Frontal cortex (tissue), 4 donors: ENCODE results near the gene ZNF30. TPM values are rescaled to one million over a fixed set of nuclear protein-coding genes. Genes with fewer than 3 reads are reported as not detected.
"Not testable (repeated sequence)": the region's sequence is repeated elsewhere in the genome, so short reads cannot be mapped to it uniquely, and the experiment has no call there.

ENCODE experiments used
- DNase-seq, 2 donors: peaks; one replicate each; pipeline ENCODE4 v3.0.0; 2012; ENCODE audit warnings: low spot score in 2 of 2
- FAIRE-seq: peaks from 2 replicates; lab custom pipeline; 2012; peaks lifted over from hg19 to GRCh38; lab: Jason Lieb, UNC
- total RNA-seq: library from RNA; depleted of rRNA; stranded (reverse); fragments of >200 nt; gene quantifications from one replicate; pipeline ENCODE4 v1.2.3, GENCODE V29; 2014
- donor health status: control.
- donor health status: control.
- donor health status: control.

ZNF30 gene
- total RNA-seq: 8.2 TPM

DNA sequence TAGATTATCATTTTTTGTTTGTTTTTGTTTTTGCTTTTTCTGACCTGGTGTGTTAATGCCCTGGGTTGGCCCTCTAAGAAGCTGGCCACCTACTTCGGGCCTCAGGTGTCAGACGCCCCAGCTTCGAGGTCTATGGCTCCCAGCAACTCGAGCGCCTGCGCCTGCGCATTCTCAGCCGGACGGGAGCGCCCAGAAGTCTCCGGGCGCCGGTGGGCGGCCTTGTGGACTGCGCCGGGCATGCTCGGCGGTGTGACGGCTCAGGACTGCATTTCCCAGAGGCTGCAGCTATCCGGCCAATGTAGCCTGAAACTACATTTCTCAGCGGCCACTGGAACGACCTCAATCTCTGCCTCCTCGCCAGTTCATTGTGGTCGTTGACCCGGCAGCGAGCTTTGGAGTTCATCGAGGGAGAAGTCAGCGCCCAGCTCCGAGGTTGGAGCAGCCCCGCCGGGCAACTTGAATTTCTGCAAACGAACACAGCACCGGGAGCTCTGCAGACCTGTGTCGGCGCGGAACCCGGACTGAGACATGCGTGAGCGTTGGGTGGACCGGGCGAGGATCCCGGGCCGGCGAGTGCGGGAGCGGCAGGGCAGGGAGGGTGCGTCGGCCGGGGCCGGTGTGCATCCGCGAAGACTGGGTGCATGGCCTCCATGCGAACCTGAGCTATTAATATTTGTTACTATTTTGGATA is at the start of gene ZNF30:
ZNF30 (plus strand) TSS at position 219 of the 691 bp plus-strand sequence. CDS start 3,045 bp downstream, outside the sequence.
- DNase-seq: peak; percentile 86 to 89
- no peak for FAIRE-seq

DNA sequence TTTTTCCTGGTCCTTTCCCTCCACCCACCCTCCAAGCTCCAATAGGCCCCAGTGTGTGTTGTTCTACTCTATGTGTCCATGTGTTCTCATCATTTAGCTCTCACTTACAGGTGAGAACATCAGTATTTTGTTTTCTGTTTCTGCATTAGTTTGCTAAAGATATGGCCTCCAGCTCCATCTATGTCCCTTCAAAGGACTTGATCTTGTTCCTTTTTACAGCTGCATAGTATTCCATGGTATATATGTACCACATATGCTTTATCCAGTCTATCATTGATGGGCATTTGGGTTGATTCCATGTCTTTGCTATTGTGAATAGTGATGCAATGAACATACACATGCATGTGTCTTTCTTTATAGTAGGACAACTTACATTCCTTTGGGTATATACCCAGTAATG is 47.1 kb upstream of the ZNF30 start:
- DNase-seq (no peak), FAIRE-seq (no peak)

DNA sequence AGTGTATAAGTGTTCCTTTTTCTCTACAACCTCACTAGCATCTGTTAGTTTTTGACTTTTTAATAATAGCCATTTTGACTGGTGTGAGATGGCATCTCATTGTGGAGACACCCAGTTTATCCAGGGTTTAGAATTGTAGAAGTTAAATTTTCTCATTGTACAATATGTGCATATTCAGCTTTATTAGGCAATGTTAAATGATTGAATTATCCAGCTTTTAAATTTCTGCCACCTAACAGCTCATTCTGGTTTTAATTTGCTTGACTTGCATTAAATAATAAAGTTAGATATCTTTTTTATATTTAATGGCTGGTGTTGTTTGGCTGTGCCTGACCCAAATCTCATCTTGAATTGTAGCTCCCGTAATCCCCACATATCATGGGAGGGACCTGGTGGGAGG is 46.7 kb upstream of the ZNF30 start:
- DNase-seq (no peak), FAIRE-seq (no peak)

DNA sequence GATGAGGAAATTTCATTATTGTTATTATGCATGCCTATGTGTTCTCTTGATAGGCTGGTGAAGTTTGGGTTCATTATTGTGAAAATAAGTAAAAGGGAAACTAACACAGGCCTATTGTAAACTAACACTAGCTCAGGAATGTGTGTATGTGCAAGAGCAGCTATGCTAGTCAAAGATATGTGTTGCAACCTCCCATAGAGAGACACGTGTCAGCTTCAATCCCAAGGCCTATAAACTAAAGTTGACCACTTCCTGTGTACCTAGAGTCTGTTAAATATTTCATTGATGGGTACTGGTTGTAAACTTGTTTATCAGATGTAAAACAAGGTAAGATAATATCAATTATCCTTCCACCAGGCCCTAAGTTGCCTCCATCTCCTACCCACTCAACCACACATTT is 44.7 kb upstream of the ZNF30 start:
- FAIRE-seq (no peak), DNase-seq (no peak)

DNA sequence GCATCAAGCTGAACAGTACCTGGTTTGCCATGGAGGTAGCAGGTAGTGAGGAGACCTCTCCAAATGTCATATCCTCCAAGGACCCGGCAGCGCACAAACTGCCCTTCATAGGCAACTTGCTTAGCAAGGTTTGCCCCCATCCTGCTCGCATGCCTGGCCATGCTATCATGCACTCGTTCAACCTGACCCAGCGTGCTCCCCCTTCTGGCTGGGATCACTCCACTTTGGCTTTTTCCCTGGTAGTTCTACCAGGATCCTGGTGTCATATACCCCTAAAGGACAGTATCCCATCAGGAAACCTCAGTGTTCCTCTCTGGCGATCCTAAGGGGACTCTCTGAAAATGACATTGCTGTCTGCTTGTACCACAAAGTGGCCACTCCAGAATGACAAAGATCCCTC is 38.6 kb upstream of the ZNF30 start:
- DNase-seq (no peak), FAIRE-seq (no peak)

DNA sequence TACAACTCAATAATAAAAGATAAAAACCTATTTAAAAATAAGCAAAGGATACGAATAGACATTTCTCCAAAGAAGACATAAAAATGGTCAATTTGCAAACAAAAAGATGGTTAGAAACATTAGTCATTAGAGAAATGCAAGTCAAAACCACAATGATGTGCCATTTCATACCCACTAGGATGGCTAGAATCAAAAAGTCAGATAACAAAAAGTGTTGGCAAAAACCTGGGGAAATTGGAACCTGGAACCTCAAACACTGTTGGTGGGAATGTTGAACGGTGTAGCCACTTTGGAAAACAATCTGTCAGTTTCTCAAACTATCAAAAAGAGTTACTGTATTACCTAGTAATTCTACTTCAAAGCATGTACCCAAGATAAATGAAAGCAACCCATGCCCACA is 26.5 kb upstream of the ZNF30 start:
- DNase-seq: no peak
- FAIRE-seq: no peak

DNA sequence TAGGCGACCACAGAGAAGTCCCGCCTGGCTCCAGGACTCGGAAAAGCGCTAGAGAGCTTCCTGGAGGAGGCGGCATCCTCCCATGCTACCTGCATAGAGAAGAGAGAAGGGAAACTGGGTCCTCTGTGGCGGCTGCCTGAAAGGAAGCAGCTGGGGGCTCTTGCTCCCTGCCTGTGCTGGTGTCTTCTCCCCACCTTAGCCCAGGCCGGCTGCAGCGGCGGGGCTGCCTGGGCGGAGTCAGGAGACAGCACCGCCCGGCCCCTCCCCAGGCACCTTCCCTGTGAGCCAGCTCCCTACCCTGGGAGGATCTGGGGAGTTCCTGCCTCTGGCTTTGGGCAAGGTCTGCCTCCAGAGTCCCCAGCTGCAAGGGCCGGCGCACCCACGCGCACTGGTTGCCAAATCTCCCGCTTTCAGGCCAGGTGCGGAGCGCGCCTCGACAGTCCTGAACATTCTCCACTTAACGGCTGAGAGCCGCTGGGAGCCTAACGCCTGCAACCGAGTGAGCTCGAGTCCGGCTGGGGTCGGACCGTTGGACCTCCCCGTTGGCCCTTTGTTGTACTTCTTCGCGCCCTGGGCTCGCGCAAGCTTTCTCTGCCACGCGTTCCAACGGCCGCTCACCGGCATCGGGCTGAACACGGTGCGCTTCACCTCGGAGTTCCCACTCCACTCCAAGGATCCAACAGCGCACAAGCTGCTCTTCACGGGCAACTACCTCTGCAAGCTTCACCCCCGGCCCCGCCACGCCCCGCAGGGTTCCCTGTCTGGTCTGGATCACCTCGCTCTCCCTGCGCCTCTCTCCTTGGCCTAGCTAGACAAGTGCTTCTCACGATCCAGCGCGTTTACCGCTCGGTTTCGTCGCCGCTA is 21.8 kb upstream of the ZNF30 start:
- FAIRE-seq: no peak
- no peak for DNase-seq

DNA sequence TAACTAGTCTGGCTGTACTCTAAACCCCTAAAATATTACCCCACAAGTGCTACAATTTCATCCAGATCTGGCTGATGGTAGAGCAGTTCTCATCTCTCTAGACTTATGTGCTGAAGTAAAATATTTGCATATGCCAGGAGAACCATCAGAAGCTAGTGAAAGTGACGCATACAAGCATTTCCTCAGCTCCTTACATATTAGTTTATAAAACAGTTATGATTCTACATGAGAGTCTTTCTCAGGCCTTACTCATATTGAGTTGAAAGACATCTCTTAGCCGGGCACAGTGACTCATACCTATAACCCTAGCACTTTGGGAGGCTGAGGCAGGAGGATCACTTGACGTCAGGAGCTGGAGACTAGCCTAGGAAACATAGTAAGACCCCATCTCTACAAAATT is 15.9 kb upstream of the ZNF30 start:
- DNase-seq (no peak), FAIRE-seq (no peak)

DNA sequence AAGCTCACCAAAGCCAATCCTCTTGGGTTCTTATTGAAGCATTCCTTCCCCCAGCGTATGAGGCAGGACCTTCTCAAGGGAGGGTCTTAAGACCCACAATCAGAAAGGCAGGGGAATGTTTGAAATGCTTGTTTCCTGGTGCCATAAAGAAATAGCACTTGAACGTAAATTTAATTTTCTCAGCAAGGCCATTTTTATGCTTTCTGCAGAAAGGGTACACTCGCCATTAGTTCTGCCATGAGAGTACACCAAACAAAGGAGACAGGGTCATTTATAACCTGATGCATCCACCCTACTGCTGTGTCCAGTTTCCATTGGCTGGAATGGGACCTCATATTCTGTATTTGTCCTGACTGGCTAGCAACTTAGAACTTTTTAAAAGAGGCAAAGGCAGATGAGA is 9.6 kb upstream of the ZNF30 start:
- FAIRE-seq, DNase-seq: not testable (repeated sequence)

DNA sequence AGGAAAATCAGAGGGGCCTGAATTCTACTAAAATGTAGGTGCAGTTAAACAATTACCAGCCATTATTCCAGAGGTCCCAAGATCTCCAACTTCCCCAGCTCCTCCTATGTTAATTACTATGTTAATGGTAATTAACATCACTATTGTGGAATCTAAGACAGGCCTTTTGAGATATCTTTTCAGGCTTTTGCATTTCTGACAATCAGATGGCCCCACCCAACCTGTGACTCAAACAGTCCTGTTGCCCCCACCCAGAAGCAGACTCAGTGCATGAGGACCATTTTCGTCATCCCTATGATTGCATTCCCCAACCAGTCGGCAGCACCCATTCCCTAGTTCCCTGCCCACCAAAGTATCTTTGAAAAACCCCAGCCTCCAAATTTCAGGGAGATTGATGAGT is 8.5 kb upstream of the ZNF30 start:
- FAIRE-seq (no peak), DNase-seq (no peak)

DNA sequence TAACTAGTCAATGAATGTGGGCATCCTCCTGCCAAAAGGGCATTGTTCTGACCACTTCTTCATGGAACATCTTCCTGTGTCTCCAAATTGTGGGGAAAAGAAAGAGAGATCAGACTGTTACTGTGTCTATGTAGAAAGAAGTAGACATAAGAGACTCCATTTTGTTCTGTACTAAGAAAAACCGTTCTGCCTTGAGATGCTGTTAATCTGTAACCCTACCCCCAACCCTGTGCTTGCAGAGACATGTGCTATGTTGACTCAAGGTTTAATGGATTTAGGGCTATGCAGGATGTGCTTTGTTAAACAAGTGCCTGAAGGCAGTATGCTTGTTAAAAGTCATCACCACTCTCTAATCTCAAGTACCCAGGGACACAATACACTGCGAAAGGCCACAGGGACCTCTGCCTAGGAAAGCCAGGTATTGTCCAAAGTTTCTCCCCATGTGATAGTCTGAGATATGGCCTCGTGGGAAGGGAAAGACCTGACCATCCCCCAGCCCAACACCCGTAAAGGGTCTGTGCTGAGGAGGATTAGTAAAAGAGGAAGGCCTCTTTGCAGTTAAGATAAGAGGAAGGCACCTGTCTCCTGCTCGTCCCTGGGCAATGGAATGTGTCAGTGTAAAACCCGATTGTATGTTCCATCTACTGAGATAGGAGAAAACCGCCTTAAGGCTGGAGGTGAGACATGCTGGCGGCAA is 6.5 kb upstream of the ZNF30 start:
- FAIRE-seq, DNase-seq: not testable (repeated sequence)

DNA sequence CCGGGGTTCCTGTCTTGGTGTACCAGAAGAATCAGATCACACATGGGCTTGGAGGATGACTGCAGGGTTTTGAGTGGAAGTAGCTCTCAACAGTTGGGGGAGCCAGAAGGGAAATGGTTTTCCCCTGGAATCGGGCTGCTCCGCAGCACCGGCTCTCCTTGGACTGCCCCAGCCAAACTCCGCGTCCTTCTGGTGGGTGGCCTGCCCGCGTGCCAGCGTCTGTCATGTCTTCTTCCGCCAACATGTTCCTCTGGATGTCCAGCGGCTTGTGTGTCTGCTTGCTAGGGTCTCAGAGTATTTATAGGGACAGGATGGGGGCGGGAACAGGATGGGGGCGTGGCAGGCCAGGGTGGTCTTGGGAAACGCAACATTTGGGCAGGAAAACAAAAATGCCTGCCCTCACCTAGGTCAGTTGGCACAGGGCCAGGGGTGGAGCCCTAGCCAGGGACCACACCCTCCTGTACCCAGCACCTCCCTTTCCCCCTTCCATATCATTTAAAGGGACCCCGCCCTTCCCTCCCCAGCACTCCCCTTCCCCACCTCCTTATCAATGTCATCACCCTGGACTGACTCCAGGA is 1.3 kb upstream of the ZNF30 start:
- DNase-seq (no peak), FAIRE-seq (no peak)

DNA sequence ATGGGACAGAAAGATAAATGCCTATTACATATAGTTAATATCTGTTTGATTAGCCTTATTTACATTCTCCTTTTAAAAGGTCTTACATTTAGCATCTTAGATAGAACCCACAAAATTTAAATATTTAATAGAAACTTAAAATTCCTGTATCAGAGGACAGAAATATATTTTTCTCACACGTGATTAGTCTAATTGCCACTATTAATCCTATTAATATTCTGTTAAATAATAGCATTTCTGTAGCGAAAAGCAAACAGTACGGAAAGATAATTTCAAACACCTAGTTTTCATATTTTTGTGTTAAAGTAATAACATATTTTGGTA is 380 bp upstream of the ZNF30 start:
- DNase-seq (no peak), FAIRE-seq (no peak)

DNA sequence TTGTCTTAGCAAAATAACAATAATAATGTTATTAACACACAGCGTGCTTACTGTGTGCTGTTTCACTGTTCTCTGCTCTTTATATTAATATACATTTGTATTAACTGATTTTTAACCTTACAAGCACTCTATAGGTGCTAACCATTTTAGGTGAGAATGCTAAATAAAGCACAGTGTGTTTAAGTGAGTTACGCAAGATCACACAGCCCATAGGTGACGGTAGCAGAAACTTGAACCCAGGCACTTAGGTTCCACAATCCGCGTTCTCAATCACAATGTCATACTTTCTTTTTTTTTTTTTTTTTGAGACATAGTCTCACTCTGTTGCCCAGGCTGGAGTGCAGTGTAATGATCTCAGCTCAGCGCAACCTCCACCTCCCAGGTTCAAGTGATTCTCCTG is 5.8 kb downstream of the ZNF30 start:
- DNase-seq (no peak), FAIRE-seq (no peak)

DNA sequence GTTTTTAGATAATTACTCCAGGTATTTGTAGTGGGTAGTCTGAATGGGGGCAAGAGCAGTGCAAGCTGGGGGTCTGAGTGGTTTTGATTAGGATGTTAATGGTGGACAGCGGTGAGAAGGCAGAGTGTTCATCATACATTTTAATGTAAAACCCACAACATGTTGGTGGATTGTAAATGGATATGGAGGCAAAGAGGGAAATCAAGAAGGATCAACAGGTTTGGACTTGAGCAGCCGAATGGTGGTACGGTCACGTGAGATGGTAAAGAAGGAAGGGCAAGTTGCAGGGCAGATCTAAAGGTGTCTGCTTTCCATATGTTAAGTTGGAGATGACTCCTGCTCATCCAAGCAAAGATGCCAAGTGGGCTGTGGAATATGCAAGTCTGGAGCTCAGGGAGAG is 9.5 kb downstream of the ZNF30 start:
- DNase-seq: no peak
- no peak for FAIRE-seq

DNA sequence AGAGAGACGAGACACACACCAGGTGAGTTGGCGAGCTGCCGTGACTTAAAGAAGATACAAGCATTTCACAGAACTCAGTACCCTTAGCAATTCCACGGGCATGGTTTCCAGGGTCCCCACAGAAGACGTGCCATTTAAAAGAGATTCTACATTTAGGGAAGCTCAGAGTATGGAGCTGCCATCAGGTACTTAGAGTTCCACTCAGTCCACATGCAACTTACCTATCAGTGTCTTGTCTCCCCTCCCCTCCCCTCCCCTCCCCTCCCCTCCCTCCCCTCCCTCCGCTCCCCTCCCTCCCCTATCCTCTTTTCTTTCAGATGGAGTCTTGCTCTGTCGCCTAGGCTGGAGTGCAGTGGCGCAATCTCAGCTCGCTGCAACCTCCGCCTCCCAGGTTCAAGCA is 12.2 kb downstream of the ZNF30 start:
- no peak for DNase-seq
- no peak for FAIRE-seq

DNA sequence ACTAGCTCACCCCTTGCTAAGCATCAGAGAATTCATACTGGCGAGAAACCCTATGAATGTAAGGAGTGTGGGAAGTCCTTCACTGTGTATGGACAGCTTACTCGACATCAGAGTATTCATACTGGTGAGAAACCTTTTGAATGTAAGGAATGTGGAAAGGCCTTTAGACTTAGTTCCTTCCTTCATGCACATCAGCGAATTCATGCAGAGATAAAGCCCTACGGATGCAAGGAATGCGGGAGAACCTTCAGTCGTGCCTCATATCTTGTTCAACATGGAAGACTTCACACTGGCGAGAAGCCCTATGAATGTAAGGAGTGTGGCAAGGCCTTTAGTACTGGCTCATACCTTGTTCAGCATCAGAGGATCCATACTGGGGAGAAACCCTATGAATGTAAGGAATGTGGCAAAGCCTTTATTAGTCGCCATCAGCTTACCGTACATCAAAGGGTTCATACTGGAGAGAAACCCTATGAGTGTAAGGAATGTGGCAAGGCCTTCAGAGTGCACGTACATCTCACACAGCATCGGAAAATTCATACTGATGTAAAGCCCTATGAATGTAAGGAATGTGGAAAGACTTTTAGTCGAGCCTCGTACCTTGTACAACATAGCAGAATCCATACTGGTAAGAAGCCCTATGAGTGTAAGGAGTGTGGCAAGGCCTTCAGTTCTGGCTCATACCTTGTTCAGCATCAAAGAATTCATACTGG is 17.3 kb downstream of the ZNF30 start:
- FAIRE-seq (no peak), DNase-seq (no peak)

DNA sequence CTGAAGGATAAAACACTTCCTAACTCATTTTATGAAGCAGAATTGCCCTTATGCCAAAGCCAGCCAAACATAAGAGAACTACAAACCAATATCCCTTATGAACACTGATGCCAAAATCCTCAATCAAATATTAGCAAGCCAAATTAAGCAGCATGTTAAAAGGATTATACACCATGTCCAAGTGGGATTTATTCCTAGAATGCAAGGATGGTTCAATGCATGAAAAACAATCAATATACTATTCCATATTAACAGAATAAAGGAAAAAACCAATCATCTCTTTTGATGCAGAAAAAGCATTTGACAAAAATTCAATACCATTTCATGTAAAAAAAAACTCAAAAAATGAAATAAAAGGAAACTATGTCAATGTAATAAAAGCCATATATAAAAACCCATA is 26.4 kb downstream of the ZNF30 start:
- DNase-seq (no peak), FAIRE-seq (no peak)

DNA sequence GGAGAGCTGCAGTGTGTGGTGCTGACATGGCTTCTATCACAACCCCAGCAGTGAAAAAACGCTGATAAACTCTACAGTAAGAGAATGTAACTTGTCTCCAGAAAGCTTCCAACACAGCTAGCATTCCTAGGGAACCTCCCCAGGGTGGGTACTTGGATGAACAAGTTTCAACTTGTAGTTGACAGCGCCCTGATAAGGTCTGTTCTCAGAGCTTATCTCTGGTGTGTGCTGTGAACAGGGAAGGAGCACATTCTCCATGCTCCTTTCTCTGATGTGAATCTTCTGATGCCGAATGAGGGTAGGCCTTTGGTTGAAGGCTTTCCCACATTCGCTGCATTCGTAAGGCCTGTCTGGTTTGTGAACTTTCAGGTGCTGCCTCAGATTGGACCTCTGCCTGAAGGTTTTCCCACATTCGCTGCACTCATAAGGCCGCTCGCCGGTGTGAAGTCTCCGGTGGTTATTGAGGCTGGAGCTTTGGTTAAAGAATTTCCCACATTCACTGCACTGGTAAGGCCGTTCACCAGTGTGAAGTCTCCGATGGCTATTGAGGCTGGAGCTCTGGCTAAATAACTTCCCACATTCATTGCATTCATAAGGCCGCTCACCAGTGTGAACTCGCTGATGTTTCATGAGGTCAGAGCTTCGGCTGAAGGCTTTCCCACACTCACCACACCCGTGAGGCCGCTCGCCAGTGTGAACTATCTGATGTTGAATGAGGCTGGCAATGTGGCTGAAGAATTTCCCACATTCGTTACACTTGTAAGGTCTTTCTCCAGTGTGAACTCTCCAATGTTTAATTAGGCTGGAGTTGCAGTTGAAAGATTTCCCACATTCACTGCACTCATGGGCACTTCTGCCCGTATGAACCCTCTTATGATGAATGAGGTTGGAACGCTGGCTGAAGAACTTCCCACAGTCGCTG is 31.4 kb downstream of the ZNF30 start:
- DNase-seq (no peak), FAIRE-seq (no peak)
